Hepatocyte (in vitro differentiated cells): Measurements from ENCODE around the gene RBM19.

Experiments
- CTCF ChIP-seq: fragments of 200-600 bp; sonication (generic); IDR thresholded peaks from 2 replicates; pipeline ENCODE4 v1.5.1; 2016; ENCODE audit warnings: antibody characterized with exemption, mild to moderate bottlenecking; ENCODE audit not compliant: poor library complexity
- EZH2 ChIP-seq: fragments of 200-600 bp; sonication (generic); IDR thresholded peaks from 2 replicates; pipeline ENCODE4 v1.6.1; 2016; ENCODE audit warnings: antibody characterized with exemption, mild to moderate bottlenecking, borderline replicate concordance

- TF ChIP-seq EZH2 (no peak), CTCF (no peak)
Measured at GRCh38 chr12:113879658-113880057, 86.5 kb downstream of the RBM19 start.
